Caco-2 (cell line): ENCODE data around the gene ALDH1A2. TPM values are rescaled to one million over a fixed set of nuclear protein-coding genes. Genes with fewer than 3 reads are reported as not detected.

ENCODE experiments used
- BruUV-seq: library from RNA; stranded (reverse); fragments of 400-500 nt; replicated peaks from 2 replicates; lab custom pipeline; 2021; lab: Mats Ljungman, UMichigan
- CTCF ChIA-PET: fragments of 300-600 bp; sonication (Branson Sonifier 250); formaldehyde crosslinking; loops from one replicate; lab custom pipeline; 2022; ENCODE audit warnings: antibody characterized with exemption; lab: Charles Lee
- POLR2A ChIA-PET: fragments of 300-600 bp; sonication (Branson Sonifier 250); formaldehyde crosslinking; loops from one replicate; lab custom pipeline; 2022; ENCODE audit warnings: antibody characterized with exemption; lab: Charles Lee
- DNase-seq, 2 experiments: peaks; one replicate each; pipeline versions ENCODE4 v3.0.0 to v3.0.0-alpha.2; 2020 to 2022
- H3K27me3 ChIP-seq: replicated peaks from 2 replicates; pipeline ENCODE4 v1.6.0; 2011; ENCODE audit warnings: low read length; ENCODE audit not compliant: control insufficient read depth, insufficient read depth
- H3K36me3 ChIP-seq: 2 replicates; pipeline ENCODE4 v1.5.1; 2011; ENCODE audit warnings: low read length; ENCODE audit not compliant: control insufficient read depth, insufficient read depth
- H3K4me1 ChIP-seq: fragments of 250-450 bp; sonication (Bioruptor Pico); 2 replicates; pipeline ENCODE4 v1.5.1; 2020; ENCODE audit warnings: mild to moderate bottlenecking
- H3K4me3 ChIP-seq: 2 replicates; pipeline ENCODE4 v1.5.1; 2011; ENCODE audit warnings: low read depth, mild to moderate bottlenecking, control low read depth, low read length
- H3K9me3 ChIP-seq: fragments of 250-450 bp; sonication (Bioruptor Pico); 2 replicates; pipeline ENCODE4 v1.5.1; 2020; ENCODE audit warnings: mild to moderate bottlenecking, moderate library complexity
- H3K27ac Mint-ChIP-seq: one replicate; pipeline ENCODE4 v1.8.0; 2022; ENCODE audit warnings: mixed read lengths; ENCODE audit not compliant: unreplicated experiment
- H3K27me3 Mint-ChIP-seq: one replicate; pipeline ENCODE4 v1.8.0; 2022; ENCODE audit warnings: mixed read lengths; ENCODE audit not compliant: insufficient read depth, unreplicated experiment
- H3K36me3 Mint-ChIP-seq: one replicate; pipeline ENCODE4 v1.8.0; 2022; ENCODE audit warnings: mild to moderate bottlenecking, mixed read lengths; ENCODE audit not compliant: insufficient read depth, unreplicated experiment
- H3K4me1 Mint-ChIP-seq: one replicate; pipeline ENCODE4 v1.8.0; 2022; ENCODE audit warnings: low read depth, mixed read lengths; ENCODE audit not compliant: unreplicated experiment
- H3K4me3 Mint-ChIP-seq: one replicate; pipeline ENCODE4 v1.8.0; 2022; ENCODE audit warnings: mild to moderate bottlenecking, moderate library complexity, mixed read lengths; ENCODE audit not compliant: unreplicated experiment
- H3K9me3 Mint-ChIP-seq: one replicate; pipeline ENCODE4 v1.8.0; 2022; ENCODE audit warnings: mixed read lengths; ENCODE audit not compliant: unreplicated experiment
- intact Hi-C: fragments of 100-400 bp; cut with micrococcal nuclease; formaldehyde crosslinking; loops from one replicate; pipeline ENCODE4 v1.10.0; 2022; ENCODE audit not compliant: unreplicated experiment
- total RNA-seq: library from RNA; stranded (reverse); gene quantifications from 2 replicates; pipeline ENCODE4 v1.2.3, GENCODE V29; 2022
- TF ChIP-seq, protein P1 (sequence below), 2 experiments: fragments of 200-600 bp in 1 of 2; IDR thresholded peaks; 1 replicate in 1 of 2; 2 replicates in 1 of 2; pipeline versions ENCODE4 v1.5.1 to v1.8.0; 2011 to 2022; ENCODE audit warnings: antibody characterized with exemption in 1 of 2, control low read depth in 1 of 2, inconsistent platforms in 1 of 2, low read depth in 1 of 2, low read length in 1 of 2, mild to moderate bottlenecking in 1 of 2, moderate library complexity in 1 of 2; ENCODE audit not compliant: insufficient read depth in 1 of 2, severe bottlenecking in 1 of 2, unreplicated experiment in 1 of 2

Gene ALDH1A2
- total RNA-seq, 1 experiment from 2014 or later = 0.61 TPM

- intact Hi-C loops = no loop called here
- Histone ChIP-seq H3K27me3 (no peaks in the 10 kb centered on the region), H3K4me3 (no peak overlapping the region), H3K9me3 (no peaks in the 10 kb centered on the region), H3K36me3 (no peaks in the 10 kb centered on the region), H3K4me1 (no peaks in the 10 kb centered on the region)
- no peaks in the 10 kb centered on the region for H3K36me3 Mint-ChIP-seq
- CTCF ChIA-PET = no interaction called here
- no peak for DNase-seq
- H3K27ac Mint-ChIP-seq = no peak overlapping the region
- no peak overlapping the region for H3K4me3 Mint-ChIP-seq
- BruUV-seq = no TSS peak
- no peaks in the 10 kb centered on the region for H3K4me1 Mint-ChIP-seq
- TF ChIP-seq, protein P1, sequence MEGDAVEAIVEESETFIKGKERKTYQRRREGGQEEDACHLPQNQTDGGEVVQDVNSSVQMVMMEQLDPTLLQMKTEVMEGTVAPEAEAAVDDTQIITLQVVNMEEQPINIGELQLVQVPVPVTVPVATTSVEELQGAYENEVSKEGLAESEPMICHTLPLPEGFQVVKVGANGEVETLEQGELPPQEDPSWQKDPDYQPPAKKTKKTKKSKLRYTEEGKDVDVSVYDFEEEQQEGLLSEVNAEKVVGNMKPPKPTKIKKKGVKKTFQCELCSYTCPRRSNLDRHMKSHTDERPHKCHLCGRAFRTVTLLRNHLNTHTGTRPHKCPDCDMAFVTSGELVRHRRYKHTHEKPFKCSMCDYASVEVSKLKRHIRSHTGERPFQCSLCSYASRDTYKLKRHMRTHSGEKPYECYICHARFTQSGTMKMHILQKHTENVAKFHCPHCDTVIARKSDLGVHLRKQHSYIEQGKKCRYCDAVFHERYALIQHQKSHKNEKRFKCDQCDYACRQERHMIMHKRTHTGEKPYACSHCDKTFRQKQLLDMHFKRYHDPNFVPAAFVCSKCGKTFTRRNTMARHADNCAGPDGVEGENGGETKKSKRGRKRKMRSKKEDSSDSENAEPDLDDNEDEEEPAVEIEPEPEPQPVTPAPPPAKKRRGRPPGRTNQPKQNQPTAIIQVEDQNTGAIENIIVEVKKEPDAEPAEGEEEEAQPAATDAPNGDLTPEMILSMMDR (IDR thresholded peaks at IDR 0.05; ENCODE audit: insufficient read depth in 1 of 2, low read depth in 1 of 2, low read length in 1 of 2, severe bottlenecking in 1 of 2, unreplicated experiment in 1 of 2) = no peak
- no peaks in the 10 kb centered on the region for H3K9me3 Mint-ChIP-seq
- H3K27me3 Mint-ChIP-seq = peaks cover 26% of the 10 kb centered on the region
- POLR2A ChIA-PET = no interaction called here
These were observed 108.4 kb downstream of the ALDH1A2 start for GRCh38 chr15:57957113-57957512.

GRCh38 chr15:57953874-57954273 is 111.6 kb downstream of the ALDH1A2 start:
- intact Hi-C loops = no loop called here
- Mint-ChIP-seq H3K36me3 (no peaks in the 10 kb centered on the region), H3K27me3 (peaks cover 33% of the 10 kb centered on the region), H3K27ac (no peak overlapping the region), H3K9me3 (no peaks in the 10 kb centered on the region), H3K4me1 (no peaks in the 10 kb centered on the region), H3K4me3 (no peak overlapping the region)
- CTCF ChIA-PET = no interaction called here
- no peak for DNase-seq
- TF ChIP-seq, protein P1 (IDR thresholded peaks at IDR 0.05; ENCODE audit: insufficient read depth in 1 of 2, low read depth in 1 of 2, low read length in 1 of 2, severe bottlenecking in 1 of 2, unreplicated experiment in 1 of 2) = no peak
- H3K9me3 ChIP-seq = no peaks in the 10 kb centered on the region
- H3K4me3 ChIP-seq = no peak overlapping the region
- no peaks in the 10 kb centered on the region for H3K36me3 ChIP-seq
- peaks cover 1% of the 10 kb centered on the region; the same call in 1 of the 2 replicates for H3K27me3 ChIP-seq
- no peaks in the 10 kb centered on the region for H3K4me1 ChIP-seq
- POLR2A ChIA-PET = no interaction called here
- BruUV-seq = no TSS peak

DNA sequence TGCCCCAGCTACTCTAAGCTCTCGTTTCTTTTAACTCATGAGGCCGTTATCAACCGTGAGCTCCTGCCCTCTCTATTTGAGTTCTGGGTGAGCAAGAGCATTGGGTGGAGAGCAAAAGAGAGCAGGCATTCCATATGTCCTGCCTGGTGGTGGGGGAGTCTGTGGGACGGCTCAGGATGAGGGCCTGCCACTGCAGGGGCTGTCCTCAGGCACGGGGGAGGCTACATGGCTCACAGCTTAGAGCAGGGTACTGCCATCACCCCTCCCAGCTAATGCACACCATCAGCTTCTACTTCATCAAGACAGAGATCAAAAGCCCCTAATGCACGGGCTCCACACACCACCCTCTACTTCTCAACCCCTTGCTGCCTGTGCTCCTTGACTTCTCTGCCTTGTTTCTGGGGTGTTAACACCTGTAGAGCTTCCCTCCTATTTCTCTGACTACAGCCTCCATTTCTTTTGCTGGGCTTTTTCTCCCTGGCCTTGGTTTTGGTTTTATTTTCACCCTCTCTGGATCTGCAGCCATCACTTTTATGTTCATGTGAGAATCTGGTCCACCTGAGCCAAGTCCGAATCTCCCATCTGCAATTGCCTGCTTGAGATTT is 114.1 kb downstream of the ALDH1A2 start:
- H3K9me3 ChIP-seq = no peaks in the 10 kb centered on the region
- no peak for DNase-seq
- Mint-ChIP-seq H3K27ac (no peak overlapping the region), H3K27me3 (peaks cover 28% of the 10 kb centered on the region), H3K9me3 (no peaks in the 10 kb centered on the region), H3K4me1 (no peaks in the 10 kb centered on the region), H3K4me3 (no peak overlapping the region), H3K36me3 (no peaks in the 10 kb centered on the region)
- H3K4me3 ChIP-seq = no peak overlapping the region
- peaks cover 1% of the 10 kb centered on the region; the same call in 1 of the 2 replicates for H3K27me3 ChIP-seq
- no peaks in the 10 kb centered on the region for H3K4me1 ChIP-seq
- TF ChIP-seq, protein P1 (IDR thresholded peaks at IDR 0.05; ENCODE audit: insufficient read depth in 1 of 2, low read depth in 1 of 2, low read length in 1 of 2, severe bottlenecking in 1 of 2, unreplicated experiment in 1 of 2) = no peak
- POLR2A ChIA-PET = no interaction called here
- CTCF ChIA-PET = interaction anchor here (0.6 kb wide), 1 partner anchor 1428 kb away, joined by 4 read pairs; no protein-coding TSS in a partner anchor
- no TSS peak for BruUV-seq
- H3K36me3 ChIP-seq = no peaks in the 10 kb centered on the region
- intact Hi-C loops = no loop called here
